ENCODE measurements around the gene NCEH1. TPM values are rescaled to one million over a fixed set of nuclear protein-coding genes. Genes with fewer than 3 reads are reported as not detected.

The NCEH1 gene
- total and polyA plus RNA-seq, 10 donors, result 3.8 to 30.7 (median 16.9) TPM

DNA sequence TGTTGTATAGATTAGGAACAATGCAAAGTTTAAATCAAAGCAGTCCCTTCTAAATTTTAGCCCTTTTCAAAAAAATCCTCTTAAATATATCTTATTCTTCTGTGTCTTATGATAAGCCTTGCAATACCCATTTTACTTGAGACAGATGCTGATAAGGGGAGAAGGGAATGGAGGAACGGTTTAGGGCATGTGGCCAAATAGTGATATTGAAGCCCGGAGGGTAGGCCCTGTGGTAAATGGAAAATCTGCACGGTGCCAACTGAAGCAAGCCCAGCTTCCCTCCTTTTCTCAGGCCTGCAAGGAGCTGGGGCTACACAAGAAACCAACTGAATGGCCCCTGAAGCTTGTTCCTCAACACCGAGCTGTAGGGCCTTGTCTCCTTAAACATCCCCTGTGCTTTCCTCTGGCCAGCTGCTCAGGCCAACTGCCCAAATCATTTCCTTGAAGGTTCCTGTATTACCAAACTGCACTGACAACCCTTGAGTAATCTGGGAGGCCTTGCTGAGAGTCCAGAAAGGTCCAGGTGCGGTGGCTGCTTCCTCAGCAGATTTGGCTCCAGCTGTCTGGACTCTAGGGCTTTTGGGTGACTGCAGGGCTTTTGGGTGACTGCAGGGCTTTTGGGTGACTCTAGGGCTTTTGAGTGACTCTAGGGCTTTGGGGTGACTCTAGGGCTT is 67.2 kb downstream of the NCEH1 start:
- DNase-seq, result no peak
- no peak overlapping the region for H3K4me3 ChIP-seq
- H3K9me3 ChIP-seq, result no peaks in the 10 kb centered on the region
- H3K4me1 ChIP-seq, result peaks cover 0 to 4% (median 0%) of the 10 kb centered on the region in 6 donors
- H3K27ac ChIP-seq, result no peak overlapping the region
- no peak for TF ChIP-seq POLR2AphosphoS5 (IDR thresholded peaks at IDR 0.05)
- no peak for TF ChIP-seq POLR2A (IDR thresholded peaks at IDR 0.05)
- TF ChIP-seq, protein P1, sequence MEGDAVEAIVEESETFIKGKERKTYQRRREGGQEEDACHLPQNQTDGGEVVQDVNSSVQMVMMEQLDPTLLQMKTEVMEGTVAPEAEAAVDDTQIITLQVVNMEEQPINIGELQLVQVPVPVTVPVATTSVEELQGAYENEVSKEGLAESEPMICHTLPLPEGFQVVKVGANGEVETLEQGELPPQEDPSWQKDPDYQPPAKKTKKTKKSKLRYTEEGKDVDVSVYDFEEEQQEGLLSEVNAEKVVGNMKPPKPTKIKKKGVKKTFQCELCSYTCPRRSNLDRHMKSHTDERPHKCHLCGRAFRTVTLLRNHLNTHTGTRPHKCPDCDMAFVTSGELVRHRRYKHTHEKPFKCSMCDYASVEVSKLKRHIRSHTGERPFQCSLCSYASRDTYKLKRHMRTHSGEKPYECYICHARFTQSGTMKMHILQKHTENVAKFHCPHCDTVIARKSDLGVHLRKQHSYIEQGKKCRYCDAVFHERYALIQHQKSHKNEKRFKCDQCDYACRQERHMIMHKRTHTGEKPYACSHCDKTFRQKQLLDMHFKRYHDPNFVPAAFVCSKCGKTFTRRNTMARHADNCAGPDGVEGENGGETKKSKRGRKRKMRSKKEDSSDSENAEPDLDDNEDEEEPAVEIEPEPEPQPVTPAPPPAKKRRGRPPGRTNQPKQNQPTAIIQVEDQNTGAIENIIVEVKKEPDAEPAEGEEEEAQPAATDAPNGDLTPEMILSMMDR (IDR thresholded peaks at IDR 0.05 in 8 of 11, conservative IDR thresholded peaks at IDR 0.05 in 3 of 11), result no peak
- H3K36me3 ChIP-seq, result peaks cover 0 to 65% (median 0%) of the 10 kb centered on the region in 6 donors
- intact Hi-C loops (cut with DNase I; ENCODE audit: low total_unique reads), result no loop called here
- H3K27me3 ChIP-seq (replicated peaks in 1 of 7), result no peaks in the 10 kb centered on the region
- 75 to 92% (median 86%) methylated on average over 4 to 5 of the region's 5 CpGs for WGBS, 5 donors

DNA sequence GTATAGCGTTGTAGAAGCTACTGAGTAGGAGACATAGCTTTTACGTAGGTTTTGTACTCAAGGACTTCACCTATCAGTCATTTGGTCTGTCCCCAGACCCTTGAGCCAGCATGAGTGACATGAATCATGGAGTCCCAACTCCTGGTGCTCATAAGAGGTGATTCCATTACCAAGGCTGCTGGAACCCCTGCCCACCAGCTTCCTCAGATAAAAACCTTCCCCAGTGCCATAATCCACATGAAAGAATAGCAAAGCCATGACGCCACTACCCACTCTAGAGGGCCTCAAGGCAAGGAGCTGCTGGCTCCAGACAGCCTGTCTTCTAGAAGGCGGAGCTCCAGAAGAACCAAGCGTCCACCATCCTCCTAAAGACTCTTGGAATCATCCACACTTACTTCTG is 69.6 kb downstream of the NCEH1 start:
- TF ChIP-seq, protein P1 (IDR thresholded peaks at IDR 0.05 in 8 of 11, conservative IDR thresholded peaks at IDR 0.05 in 3 of 11), result no peak
- no peak for TF ChIP-seq POLR2A (IDR thresholded peaks at IDR 0.05)
- TF ChIP-seq POLR2AphosphoS5 (IDR thresholded peaks at IDR 0.05), result no peak
- no peak overlapping the region for H3K4me3 ChIP-seq
- 91 to 98% (median 97%) methylated on average over 5 of the region's 5 CpGs for WGBS, 5 donors
- no peak overlapping the region for H3K27ac ChIP-seq
- H3K36me3 ChIP-seq, result peaks cover 0 to 74% (median 0%) of the 10 kb centered on the region in 6 donors
- DNase-seq, result no peak
- no peaks in the 10 kb centered on the region for H3K4me1 ChIP-seq
- H3K27me3 ChIP-seq (replicated peaks in 1 of 7), result no peaks in the 10 kb centered on the region
- intact Hi-C loops (cut with DNase I; ENCODE audit: low total_unique reads), result no loop called here
- no peaks in the 10 kb centered on the region for H3K9me3 ChIP-seq

DNA sequence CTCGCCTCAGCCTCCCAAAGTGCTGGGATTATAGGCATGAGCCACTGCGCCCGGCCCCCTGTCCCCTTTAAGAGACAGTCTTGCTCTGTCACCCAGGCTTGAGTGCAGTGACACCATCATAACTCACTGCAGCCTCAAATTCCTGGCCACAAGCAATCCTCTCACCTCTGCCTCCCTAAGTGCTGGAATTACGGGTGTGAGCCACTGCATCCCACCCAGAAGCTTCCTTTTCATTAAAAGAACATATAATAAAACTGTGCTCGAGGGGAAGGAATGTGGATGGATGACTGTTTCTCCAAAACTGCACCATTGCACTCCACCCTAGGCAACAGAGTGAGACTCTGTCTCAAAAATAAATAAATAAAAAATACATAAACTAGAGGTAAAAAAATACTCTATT is 70.1 kb downstream of the NCEH1 start:
- WGBS, 5 donors, result 93 to 99% (median 94%) methylated on average over 5 of the region's 5 CpGs
- no peak for TF ChIP-seq POLR2AphosphoS5 (IDR thresholded peaks at IDR 0.05)
- TF ChIP-seq, protein P1 (IDR thresholded peaks at IDR 0.05 in 8 of 11, conservative IDR thresholded peaks at IDR 0.05 in 3 of 11), result no peak
- TF ChIP-seq POLR2A (IDR thresholded peaks at IDR 0.05), result no peak
- intact Hi-C loops (cut with DNase I; ENCODE audit: low total_unique reads), result no loop called here
- H3K4me1 ChIP-seq, result no peaks in the 10 kb centered on the region
- no peak overlapping the region for H3K4me3 ChIP-seq
- peaks cover 0 to 76% (median 0%) of the 10 kb centered on the region in 6 donors for H3K36me3 ChIP-seq
- no peaks in the 10 kb centered on the region for H3K9me3 ChIP-seq
- no peak overlapping the region for H3K27ac ChIP-seq
- no peaks in the 10 kb centered on the region for H3K27me3 ChIP-seq (replicated peaks in 1 of 7)
- no peak for DNase-seq

DNA sequence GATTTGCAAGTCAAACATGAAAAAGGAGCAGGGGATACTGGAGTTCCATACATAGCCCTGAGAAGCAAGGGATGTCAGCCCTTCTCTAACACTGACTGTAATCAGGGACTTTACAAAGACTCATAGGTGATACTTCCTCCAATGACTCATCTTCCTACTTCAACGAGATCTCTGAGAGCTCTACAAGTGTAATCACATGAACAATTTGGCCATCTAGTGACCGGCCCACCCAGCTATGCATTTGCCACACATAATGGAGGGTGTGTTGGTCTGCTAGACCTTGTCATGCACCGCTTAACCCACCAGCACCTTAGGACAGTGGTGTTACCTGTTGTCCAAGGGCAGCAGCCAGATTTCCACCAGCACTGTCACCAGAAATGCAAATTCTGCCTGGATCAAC is 75.3 kb downstream of the NCEH1 start:
- no peak for TF ChIP-seq POLR2A (IDR thresholded peaks at IDR 0.05)
- TF ChIP-seq, protein P1 (IDR thresholded peaks at IDR 0.05 in 8 of 11, conservative IDR thresholded peaks at IDR 0.05 in 3 of 11), result no peak
- no peak for TF ChIP-seq POLR2AphosphoS5 (IDR thresholded peaks at IDR 0.05)
- Histone ChIP-seq H3K36me3 (peaks cover 0 to 68% (median 10%) of the 10 kb centered on the region in 6 donors), H3K27ac (no peak overlapping the region), H3K9me3 (no peaks in the 10 kb centered on the region), H3K4me3 (no peak overlapping the region), H3K4me1 (no peaks in the 10 kb centered on the region), H3K27me3 (replicated peaks in 1 of 7) (no peaks in the 10 kb centered on the region)
- WGBS, 5 donors, result 53 to 71% (median 63%) methylated on average over 3 of the region's 3 CpGs
- intact Hi-C loops (cut with DNase I; ENCODE audit: low total_unique reads), result no loop called here
- no peak for DNase-seq

All from spleen (tissue), 11 donors.